GM23248 (cell line): ENCODE data around the gene TMED8. TPM values are rescaled to one million over a fixed set of nuclear protein-coding genes. Genes with fewer than 3 reads are reported as not detected.

ENCODE experiments used
- DNase-seq: peaks from one replicate; pipeline ENCODE4 v3.0.0-alpha.2; 2015
- H2AFZ ChIP-seq: fragments of 200-600 bp; sonication (generic); 2 replicates; pipeline ENCODE4 v1.6.1; 2016; ENCODE audit warnings: antibody characterized with exemption
- H3F3A ChIP-seq: fragments of 200-600 bp; sonication (generic); 2 replicates; pipeline ENCODE4 v1.6.1; 2016; ENCODE audit warnings: mild to moderate bottlenecking, antibody characterized with exemption, mixed run types; ENCODE audit not compliant: insufficient read depth
- H3K27ac ChIP-seq: fragments of 200-600 bp; sonication (generic); 2 replicates; pipeline ENCODE4 v1.5.1; 2016; ENCODE audit warnings: mild to moderate bottlenecking
- H3K27me3 ChIP-seq: fragments of 200-600 bp; sonication (generic); replicated peaks from 2 replicates; pipeline ENCODE4 v1.6.1; 2016; ENCODE audit warnings: mild to moderate bottlenecking; ENCODE audit not compliant: insufficient read depth
- H3K36me3 ChIP-seq: fragments of 200-600 bp; sonication (generic); 2 replicates; pipeline ENCODE4 v1.6.1; 2016; ENCODE audit warnings: low read depth, mild to moderate bottlenecking
- H3K4me1 ChIP-seq: fragments of 200-600 bp; sonication (generic); 2 replicates; pipeline ENCODE4 v1.6.1; 2016; ENCODE audit warnings: mild to moderate bottlenecking; ENCODE audit not compliant: insufficient read depth
- H3K4me2 ChIP-seq: fragments of 200-600 bp; sonication (generic); one replicate; pipeline ENCODE4 v1.6.1; 2016; ENCODE audit warnings: mild to moderate bottlenecking; ENCODE audit not compliant: unreplicated experiment
- H3K4me3 ChIP-seq: fragments of 200-600 bp; sonication (generic); 2 replicates; pipeline ENCODE4 v1.5.1; 2016; ENCODE audit warnings: mild to moderate bottlenecking
- H3K79me2 ChIP-seq: fragments of 200-600 bp; sonication (generic); 2 replicates; pipeline ENCODE4 v1.6.1; 2016; ENCODE audit warnings: mild to moderate bottlenecking; ENCODE audit not compliant: insufficient read depth
- H3K9ac ChIP-seq: fragments of 200-600 bp; sonication (generic); 2 replicates; pipeline ENCODE4 v1.6.1; 2016; ENCODE audit warnings: mild to moderate bottlenecking
- H3K9me2 ChIP-seq: fragments of 200-600 bp; sonication (generic); 2 replicates; pipeline ENCODE4 v1.6.1; 2016; ENCODE audit warnings: mixed run types, mild to moderate bottlenecking, moderate library complexity; ENCODE audit not compliant: insufficient read depth
- H3K9me3 ChIP-seq: fragments of 200-600 bp; sonication (generic); one replicate; pipeline ENCODE4 v1.6.1; 2017; ENCODE audit warnings: low read depth
- H4K20me1 ChIP-seq: fragments of 200-600 bp; sonication (generic); 2 replicates; pipeline ENCODE4 v1.6.0; 2016; ENCODE audit not compliant: insufficient read depth
- EZH2 ChIP-seq: fragments of 200-600 bp; sonication (generic); IDR thresholded peaks from 2 replicates; pipeline ENCODE4 v1.6.1; 2018; ENCODE audit warnings: antibody characterized with exemption, mild to moderate bottlenecking; ENCODE audit not compliant: insufficient read depth, poor library complexity, severe bottlenecking
- EZH2phosphoT487 ChIP-seq: fragments of 200-600 bp; sonication (generic); IDR thresholded peaks from 2 replicates; pipeline ENCODE4 v1.6.1; 2018; ENCODE audit warnings: antibody characterized with exemption, moderate library complexity, mild to moderate bottlenecking, low read depth; ENCODE audit not compliant: insufficient read depth
- WGBS, 2 experiments: methylation state at CpG; one replicate each; pipeline ENCODE4 v1.1.6; 2015 to 2017; ENCODE audit warnings: low lambda C conversion rate in 2 of 2, low coverage in 1 of 2; ENCODE audit errors: missing lambda C conversion rate in 2 of 2; 5-methylcytosine and 5-hydroxymethylcytosine counted together
- in situ Hi-C: fragments of 300-500 bp; cut with MboI; formaldehyde crosslinking; loops from 2 replicates; pipeline ENCODE4 v1.15.0; 2020
- polyA plus RNA-seq: library from polyadenylated mRNA; unstranded; fragments of >200 nt; fragmentation: Nextera tagmentation; extraction: Ambion mirVana; gene quantifications from 2 replicates; pipeline ENCODE4 v1.2.1, GENCODE V29; 2016
- total RNA-seq: library from RNA; depleted of rRNA; stranded (reverse); fragments of >200 nt; shearing (Covaris generic); gene quantifications from 2 replicates; pipeline ENCODE4 v1.2.3, GENCODE V29; 2014; rRNA removed

Gene TMED8
- total and polyA plus RNA-seq, 2 experiments from 2014 or later, result 3.2 to 7.5 TPM

- no peak overlapping the region for H3K4me2 ChIP-seq
- H3K79me2 ChIP-seq, result no peaks in the 10 kb centered on the region
- H3K9me2 ChIP-seq, result no peaks in the 10 kb centered on the region
- no peak overlapping the region for H2AFZ ChIP-seq
- H3K4me3 ChIP-seq, result no peak overlapping the region
- no peak for TF ChIP-seq EZH2phosphoT487
- no peak for TF ChIP-seq EZH2
- in situ Hi-C loops, result loop anchor here (10.0 kb wide), 1 partner anchor 136 kb away; no protein-coding TSS in a partner anchor
- no peak overlapping the region for H3K27ac ChIP-seq
- no peaks in the 10 kb centered on the region for H3K9me3 ChIP-seq
- H3F3A ChIP-seq, result no peaks in the 10 kb centered on the region
- peaks cover 12% of the 10 kb centered on the region; the same call in 1 of the 2 replicates for H3K36me3 ChIP-seq
- no peaks in the 10 kb centered on the region for H4K20me1 ChIP-seq
- no peak overlapping the region for H3K9ac ChIP-seq
- no peaks in the 10 kb centered on the region for H3K27me3 ChIP-seq
- DNase-seq, result no peak
- WGBS, 2 experiments, result 80 to 90% methylated on average over 4 of the region's 4 CpGs
- H3K4me1 ChIP-seq, result no peaks in the 10 kb centered on the region
These were observed 86.2 kb downstream of the TMED8 start for GRCh38 chr14:77290705-77291104.

- Histone ChIP-seq H3K9ac (no peak overlapping the region), H3K36me3 (peaks cover 9% of the 10 kb centered on the region; the same call in 1 of the 2 replicates), H3K4me1 (no peaks in the 10 kb centered on the region), H3K9me3 (no peaks in the 10 kb centered on the region), H2AFZ (no peak overlapping the region), H3K9me2 (no peaks in the 10 kb centered on the region), H4K20me1 (no peaks in the 10 kb centered on the region), H3K27me3 (no peaks in the 10 kb centered on the region), H3K79me2 (no peaks in the 10 kb centered on the region), H3K4me2 (no peak overlapping the region), H3K4me3 (no peak overlapping the region), H3K27ac (no peak overlapping the region), H3F3A (no peaks in the 10 kb centered on the region)
- in situ Hi-C loops, result no loop called here
- TF ChIP-seq EZH2phosphoT487, result no peak
- no peak for TF ChIP-seq EZH2
- DNase-seq, result no peak
- 86 to 89% methylated on average over 5 of the region's 5 CpGs for WGBS, 2 experiments
These were observed 90.3 kb downstream of the TMED8 start for GRCh38 chr14:77286576-77286975.

Other genes with a start within 250 kb of the TMED8 start
- not detected in 2 replicates for gene ZDHHC22, start 235.3 kb downstream of the TMED8 start, total RNA-seq
- not detected in 2 replicates for gene ZDHHC22, start 235.3 kb downstream of the TMED8 start, polyA plus RNA-seq
- not detected in 2 replicates for gene TMEM63C, start 195.3 kb downstream of the TMED8 start, total RNA-seq
- gene TMEM63C, start 195.3 kb downstream of the TMED8 start, polyA plus RNA-seq, result not detected in 2 replicates
- gene NGB, start 105.9 kb downstream of the TMED8 start, total RNA-seq, result not detected in 2 replicates
- not detected in 2 replicates for gene NGB, start 105.9 kb downstream of the TMED8 start, polyA plus RNA-seq
- 21.0 and 28.3 TPM in 2 replicates for gene POMT2, start 56.2 kb downstream of the TMED8 start, total RNA-seq
- gene POMT2, start 56.2 kb downstream of the TMED8 start, polyA plus RNA-seq, result 18.0 and 20.7 TPM in 2 replicates
- gene GSTZ1, start 56.1 kb downstream of the TMED8 start, total RNA-seq, result 26.1 and 26.2 TPM in 2 replicates
- gene GSTZ1, start 56.1 kb downstream of the TMED8 start, polyA plus RNA-seq, result 9.7 and 14.9 TPM in 2 replicates
- gene SAMD15, start 285 bp upstream of the TMED8 start, total RNA-seq, result 1.4 and 2.8 TPM in 2 replicates
- 0.95 and 1.3 TPM in 2 replicates for gene SAMD15, start 285 bp upstream of the TMED8 start, polyA plus RNA-seq
- gene NOXRED1, start 46.4 kb upstream of the TMED8 start, total RNA-seq, result not detected in 2 replicates
- gene NOXRED1, start 46.4 kb upstream of the TMED8 start, polyA plus RNA-seq, result 0.10 and 0.31 TPM in 2 replicates
- 25.0 and 59.8 TPM in 2 replicates for gene VIPAS39, start 80.5 kb upstream of the TMED8 start, total RNA-seq
- 14.9 TPM in 2 replicates for gene VIPAS39, start 80.5 kb upstream of the TMED8 start, polyA plus RNA-seq
- gene AHSA1, start 81.0 kb upstream of the TMED8 start, total RNA-seq, result 122 and 137 TPM in 2 replicates
- 130 TPM in 2 replicates for gene AHSA1, start 81.0 kb upstream of the TMED8 start, polyA plus RNA-seq
- 2.6 TPM in 1 of 2 replicates, not detected in the other for gene ISM2, start 121.7 kb upstream of the TMED8 start, total RNA-seq
- gene ISM2, start 121.7 kb upstream of the TMED8 start, polyA plus RNA-seq, result 0.11 TPM in 1 of 2 replicates, not detected in the other
- 45.6 and 50.2 TPM in 2 replicates for gene SPTLC2, start 239.5 kb upstream of the TMED8 start, total RNA-seq
- gene SPTLC2, start 239.5 kb upstream of the TMED8 start, polyA plus RNA-seq, result 38.1 and 44.7 TPM in 2 replicates